Hair follicle dermal papilla cell (primary cell): ENCODE measurements around the gene BSND. TPM values are rescaled to one million over a fixed set of nuclear protein-coding genes. Genes with fewer than 3 reads are reported as not detected.

Experiments used
- total RNA-seq: library from RNA; depleted of rRNA; stranded (reverse); fragments of >200 nt; gene quantifications from 2 replicates; pipeline ENCODE4 v1.2.3, GENCODE V29; 2012

Gene BSND
- total RNA-seq = not detected in 2 replicates

GRCh38 chr1:54998677-54999076, at the start of gene BSND:
BSND (plus strand) TSS chr1:54998933; CDS start chr1:54999187, 254 bp downstream.

GRCh38 chr1:54980528-54981241, 18.0 kb upstream of the BSND start, which contains the start of gene TMEM61:
TMEM61 (plus strand) TSS chr1:54980628; CDS start chr1:54981066, 438 bp downstream.

GRCh38 chr1:55039342-55040082, 40.8 kb downstream of the BSND start, which contains the start of gene PCSK9:
PCSK9 (plus strand) TSS chr1:55039548; CDS start chr1:55039838, 290 bp downstream.

Other genes with a start within 250 kb of the BSND start
- 4.7 and 4.9 TPM in 2 replicates for gene PARS2, start 234.4 kb upstream of the BSND start, total RNA-seq
- gene TTC22, start 197.6 kb upstream of the BSND start, total RNA-seq = not detected in 2 replicates
- 295 and 499 TPM in 2 replicates for gene DHCR24, start 111.7 kb upstream of the BSND start, total RNA-seq
- 0.24 TPM in 1 of 2 replicates, not detected in the other for gene TMEM61, start 18.3 kb upstream of the BSND start, total RNA-seq
- gene PCSK9, start 40.6 kb downstream of the BSND start, total RNA-seq = 14.8 and 18.3 TPM in 2 replicates
- 49.2 and 51.4 TPM in 2 replicates for gene USP24, start 216.4 kb downstream of the BSND start, total RNA-seq